CD4-positive, alpha-beta memory T cell (primary cell): ENCODE measurements around the gene SNTB2. TPM values are rescaled to one million over a fixed set of nuclear protein-coding genes. Genes with fewer than 3 reads are reported as not detected.
"Not testable (repeated sequence)": the region's sequence is repeated elsewhere in the genome, so short reads cannot be mapped to it uniquely, and the experiment has no call there.

Experiments used
- CTCF ChIA-PET: fragments of 350-600 bp; sonication (Branson Sonifier 250); formaldehyde crosslinking; loops from one replicate; lab custom pipeline; 2021; ENCODE audit warnings: inconsistent platforms; ENCODE audit not compliant: partially characterized antibody; lab: Charles Lee
- POLR2A ChIA-PET: fragments of 350-600 bp; sonication (Branson Sonifier 250); formaldehyde crosslinking; loops from one replicate; lab custom pipeline; 2021; ENCODE audit not compliant: partially characterized antibody; lab: Charles Lee
- DNase-seq, 5 donors: peaks; one replicate each; pipeline versions ENCODE4 v3.0.0 to v3.0.0-alpha.2; 2020 to 2022; ENCODE audit warnings: mixed read lengths in 1 of 5
- H3K27ac ChIP-seq: one replicate; pipeline ENCODE4 v1.7.0; 2013; ENCODE audit warnings: low read depth, low read length
- H3K27me3 ChIP-seq: 2 replicates; pipeline ENCODE4 v1.7.0; 2013; ENCODE audit warnings: mild to moderate bottlenecking, low read length, moderate library complexity; ENCODE audit not compliant: insufficient read depth
- H3K36me3 ChIP-seq: 2 replicates; pipeline ENCODE4 v1.7.0; 2013; ENCODE audit warnings: mild to moderate bottlenecking, low read length, moderate library complexity; ENCODE audit not compliant: insufficient read depth
- H3K4me1 ChIP-seq: 2 replicates; pipeline ENCODE4 v1.7.0; 2013; ENCODE audit warnings: mild to moderate bottlenecking, low read length, moderate library complexity; ENCODE audit not compliant: insufficient read depth
- H3K4me3 ChIP-seq, 2 donors: one replicate each; pipeline ENCODE4 v1.7.0; 2013; ENCODE audit warnings: low read length in 2 of 2, mild to moderate bottlenecking in 1 of 2
- H3K9me3 ChIP-seq, 2 donors: one replicate each; pipeline ENCODE4 v1.7.0; 2013; ENCODE audit warnings: low read length in 2 of 2, control low read depth in 1 of 2; ENCODE audit not compliant: control insufficient read depth in 1 of 2
- H3K27ac Mint-ChIP-seq, 7 donors: one replicate each; pipeline ENCODE4 v1.8.0; 2020 to 2021; ENCODE audit warnings: mixed read lengths in 7 of 7, mild to moderate bottlenecking in 6 of 7, inconsistent platforms in 3 of 7, moderate library complexity in 3 of 7
- H3K27me3 Mint-ChIP-seq, 2 donors: one replicate each; pipeline ENCODE4 v1.8.0; 2020 to 2021; ENCODE audit warnings: mixed read lengths in 2 of 2
- H3K36me3 Mint-ChIP-seq, 2 donors: one replicate each; pipeline ENCODE4 v1.8.0; 2020 to 2021; ENCODE audit warnings: mixed read lengths in 2 of 2, inconsistent platforms in 1 of 2, mild to moderate bottlenecking in 1 of 2
- H3K4me1 Mint-ChIP-seq, 4 donors: one replicate each; pipeline ENCODE4 v1.8.0; 2020 to 2021; ENCODE audit warnings: mixed read lengths in 4 of 4, mild to moderate bottlenecking in 1 of 4
- H3K4me3 Mint-ChIP-seq, 8 donors: one replicate each; pipeline ENCODE4 v1.8.0; 2020 to 2021; ENCODE audit warnings: mixed read lengths in 8 of 8, mild to moderate bottlenecking in 7 of 8, moderate library complexity in 6 of 8, inconsistent platforms in 3 of 8
- H3K9me3 Mint-ChIP-seq, 8 donors: one replicate each; pipeline ENCODE4 v1.8.0; 2020 to 2021; ENCODE audit warnings: mixed read lengths in 8 of 8, mild to moderate bottlenecking in 5 of 8, inconsistent platforms in 3 of 8, moderate library complexity in 1 of 8
- intact Hi-C: fragments of 100-400 bp; cut with micrococcal nuclease; formaldehyde crosslinking; loops from one replicate; pipeline ENCODE4 v1.15.1; 2023
- polyA plus RNA-seq, 2 donors: library from polyadenylated mRNA; unstranded; fragments of 300-500 nt; fragmentation: Illumina TruSeq; gene quantifications; one replicate each; pipeline ENCODE4 v1.2.3, GENCODE V29; 2021
- total RNA-seq, 2 experiments: library from RNA; stranded (reverse); gene quantifications; one replicate each; pipeline ENCODE4 v1.2.3, GENCODE V29; 2021

SNTB2 gene
- total RNA-seq (10 to 100 TPM; 15.4 to 21.2 TPM), polyA plus RNA-seq (10 to 100 TPM in 1 of 2 donors, 1 to 10 TPM in 1; 4.5 to 19.1 TPM)

DNA sequence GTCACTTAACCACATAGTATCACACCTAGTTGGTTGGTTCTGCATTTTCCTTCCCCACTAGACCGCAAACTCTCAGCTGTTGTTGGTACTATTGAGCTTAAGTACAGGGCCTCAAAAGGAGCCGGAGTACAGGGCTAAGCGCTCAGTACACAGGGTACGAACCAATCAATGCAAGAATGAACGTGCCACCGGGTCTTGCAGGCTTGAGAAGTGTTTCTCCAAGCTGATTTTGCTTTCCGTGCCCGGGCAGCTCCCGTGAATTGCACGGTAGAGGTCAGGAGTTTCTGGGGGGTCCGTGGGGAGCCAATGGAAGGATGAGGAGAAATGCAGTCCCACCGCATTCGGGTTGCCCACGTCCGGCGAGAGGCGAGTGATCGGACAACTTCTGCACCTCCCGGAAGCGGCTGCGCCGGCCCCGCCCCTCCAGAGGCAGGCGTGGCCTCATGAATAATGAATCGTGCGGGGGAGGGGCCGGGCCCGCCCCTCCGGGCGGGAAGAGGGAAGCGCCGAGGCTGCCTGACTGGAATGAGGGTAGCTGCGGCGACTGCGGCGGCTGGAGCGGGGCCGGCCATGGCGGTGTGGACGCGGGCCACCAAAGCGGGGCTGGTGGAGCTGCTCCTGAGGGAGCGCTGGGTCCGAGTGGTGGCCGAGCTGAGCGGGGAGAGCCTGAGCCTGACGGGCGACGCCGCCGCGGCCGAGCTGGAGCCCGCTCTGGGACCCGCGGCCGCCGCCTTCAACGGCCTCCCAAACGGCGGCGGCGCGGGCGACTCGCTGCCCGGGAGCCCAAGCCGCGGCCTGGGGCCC, at the start of gene SNTB2:
Gene SNTB2, plus strand, starts transcription at position 523 of the 804 bp plus-strand sequence. Its CDS starts 3 bp downstream, at position 526.
- ChIA-PET POLR2A (interaction anchor here (0.5 to 3.3 kb wide), 20 partner anchors 10 to 1160 kb away, joined by 3 to 28 read pairs (median 4); partner anchors contain the start of genes CHTF8, CYB5B, DDX19A and PDF), CTCF (interaction anchor here (0.6 to 2.9 kb wide), 13 partner anchors 11 to 125 kb away, joined by 3 to 10 read pairs (median 3); no protein-coding TSS in a partner anchor)
- no peaks in the 10 kb centered on the region for H3K36me3 ChIP-seq
- no peaks in the 10 kb centered on the region for H3K27me3 ChIP-seq
- H3K36me3 Mint-ChIP-seq, result peaks cover 5 to 11% of the 10 kb centered on the region in 2 donors
- peak within 1 kb of the TSS; percentile 51 for H3K27ac ChIP-seq
- peaks cover 54% of the 10 kb centered on the region for H3K4me1 ChIP-seq
- peak; percentile 79 to 89 (median 82) for DNase-seq
- peaks cover 29 to 61% (median 45%) of the 10 kb centered on the region in 4 donors for H3K4me1 Mint-ChIP-seq
- H3K4me3 ChIP-seq, result peak within 1 kb of the TSS; percentile 73 to 77
- H3K9me3 ChIP-seq, result no peaks in the 10 kb centered on the region
- H3K27ac Mint-ChIP-seq, result peak within 1 kb of the TSS; percentile 93 to 100 (median 98)
- intact Hi-C loops, result loop anchor here (1.0 to 5.0 kb wide), 4 partner anchors 35 to 660 kb away; partner anchors contain the start of genes CHTF8, UTP4 and VPS4A
- H3K27me3 Mint-ChIP-seq, result peaks cover 0 to 2% of the 10 kb centered on the region in 2 donors
- H3K9me3 Mint-ChIP-seq, result no peaks in the 10 kb centered on the region
- H3K4me3 Mint-ChIP-seq, result peak within 1 kb of the TSS; percentile 96 to 100 (median 99)

DNA sequence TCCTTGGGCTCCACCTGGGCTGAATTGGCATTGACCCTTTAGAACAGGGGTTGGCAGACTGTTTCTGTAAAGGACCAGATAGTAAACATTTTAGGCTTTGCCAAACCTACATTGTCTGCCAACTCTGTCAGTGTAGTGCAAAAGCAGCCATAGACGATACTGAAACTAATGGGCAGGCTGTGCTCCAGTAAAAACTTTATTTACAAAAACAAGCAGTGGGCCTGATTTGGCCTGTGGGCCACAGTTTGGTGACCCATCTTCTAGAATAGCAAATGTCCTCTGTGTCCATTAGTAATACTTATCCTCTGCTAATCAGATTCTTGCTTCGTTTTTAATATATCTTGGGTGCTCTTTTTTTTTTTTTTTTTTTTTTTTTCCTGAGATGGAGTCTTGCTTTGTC, 48.4 kb upstream of the SNTB2 start:
- no peaks in the 10 kb centered on the region for H3K9me3 ChIP-seq
- peaks cover 13 to 26% (median 19%) of the 10 kb centered on the region in 4 donors for H3K4me1 Mint-ChIP-seq
- H3K36me3 Mint-ChIP-seq, result peaks cover 38 to 65% of the 10 kb centered on the region in 2 donors
- H3K27me3 ChIP-seq, result no peaks in the 10 kb centered on the region
- H3K4me3 Mint-ChIP-seq, result no peak overlapping the region
- ChIA-PET POLR2A (no interaction called here), CTCF (no interaction called here)
- DNase-seq, result no peak
- H3K36me3 ChIP-seq, result peaks cover 35% of the 10 kb centered on the region
- H3K4me1 ChIP-seq, result peaks cover 8% of the 10 kb centered on the region
- H3K4me3 ChIP-seq, result no peak overlapping the region
- no peak overlapping the region for H3K27ac Mint-ChIP-seq
- H3K9me3 Mint-ChIP-seq, result no peaks in the 10 kb centered on the region
- H3K27ac ChIP-seq, result no peak overlapping the region
- intact Hi-C loops, result no loop called here
- H3K27me3 Mint-ChIP-seq, result no peaks in the 10 kb centered on the region

DNA sequence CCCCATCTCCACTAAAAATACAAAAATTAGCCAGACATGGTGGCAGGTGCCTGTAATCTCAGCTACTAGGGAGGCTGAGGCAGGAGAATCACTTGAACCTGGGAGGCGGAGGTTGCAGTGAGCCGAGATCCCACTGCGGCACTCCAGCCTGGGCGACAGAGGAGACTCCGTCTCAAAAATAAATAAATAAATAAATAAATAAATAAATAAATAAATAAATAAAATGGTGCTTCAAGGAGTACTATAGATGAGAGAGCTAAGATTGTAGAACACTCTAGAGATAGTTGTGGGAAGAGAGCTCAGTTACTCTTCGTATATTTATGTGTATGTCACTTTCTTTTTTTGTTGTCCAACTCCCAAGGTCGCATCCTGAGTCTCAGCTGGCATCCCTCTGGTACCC, 47.5 kb upstream of the SNTB2 start:
- H3K4me3 Mint-ChIP-seq, H3K27ac ChIP-seq, H3K4me1 ChIP-seq, H3K4me3 ChIP-seq, H3K27me3 Mint-ChIP-seq, H3K27me3 ChIP-seq, DNase-seq, H3K9me3 ChIP-seq, H3K27ac Mint-ChIP-seq, POLR2A ChIA-PET, intact Hi-C loops, H3K9me3 Mint-ChIP-seq: not testable (repeated sequence)
- peaks cover 39% of the 10 kb centered on the region for H3K36me3 ChIP-seq
- CTCF ChIA-PET, result interaction anchor here (0.6 to 2.6 kb wide), 2 partner anchors 16 to 146 kb away, joined by 4 to 10 read pairs; no protein-coding TSS in a partner anchor
- Mint-ChIP-seq H3K36me3 (peaks cover 41 to 63% of the 10 kb centered on the region in 2 donors), H3K4me1 (peaks cover 5 to 18% (median 12%) of the 10 kb centered on the region in 4 donors)

DNA sequence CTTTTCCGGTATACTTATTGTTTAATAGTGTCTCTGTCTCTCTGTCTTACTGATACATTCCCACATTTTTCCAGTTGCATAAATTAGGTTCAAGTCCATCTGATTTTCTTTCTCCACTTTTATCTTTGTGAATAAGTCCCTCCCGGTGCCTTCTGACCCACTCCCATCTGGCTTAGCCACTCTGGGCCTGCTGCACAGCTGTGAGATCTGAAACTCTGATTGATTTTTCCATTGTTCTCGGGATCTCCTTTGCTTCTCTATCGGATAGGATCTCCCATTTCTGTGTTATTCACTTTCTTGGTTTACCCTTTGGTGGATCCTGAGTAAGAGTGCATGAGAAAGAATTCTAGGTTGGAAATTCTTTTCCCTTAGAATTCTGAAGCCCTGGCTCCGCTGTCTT, 46.0 kb upstream of the SNTB2 start:
- peaks cover 5 to 13% (median 6%) of the 10 kb centered on the region in 4 donors for H3K4me1 Mint-ChIP-seq
- peaks cover 45 to 67% of the 10 kb centered on the region in 2 donors for H3K36me3 Mint-ChIP-seq
- Histone ChIP-seq H3K27me3 (no peaks in the 10 kb centered on the region), H3K36me3 (peaks cover 41% of the 10 kb centered on the region), H3K27ac (no peak overlapping the region), H3K4me1 (no peaks in the 10 kb centered on the region), H3K9me3 (no peaks in the 10 kb centered on the region), H3K4me3 (no peak overlapping the region)
- H3K27ac Mint-ChIP-seq, result peak overlapping the region in 1 of 7 donors; percentile 1
- no peak overlapping the region for H3K4me3 Mint-ChIP-seq
- no peaks in the 10 kb centered on the region for H3K9me3 Mint-ChIP-seq
- H3K27me3 Mint-ChIP-seq, result no peaks in the 10 kb centered on the region
- POLR2A ChIA-PET, result no interaction called here
- intact Hi-C loops, result no loop called here
- DNase-seq, result no peak
- CTCF ChIA-PET, result interaction anchor here (1.4 to 2.6 kb wide), 2 partner anchors 9 to 144 kb away, joined by 4 to 10 read pairs; no protein-coding TSS in a partner anchor

DNA sequence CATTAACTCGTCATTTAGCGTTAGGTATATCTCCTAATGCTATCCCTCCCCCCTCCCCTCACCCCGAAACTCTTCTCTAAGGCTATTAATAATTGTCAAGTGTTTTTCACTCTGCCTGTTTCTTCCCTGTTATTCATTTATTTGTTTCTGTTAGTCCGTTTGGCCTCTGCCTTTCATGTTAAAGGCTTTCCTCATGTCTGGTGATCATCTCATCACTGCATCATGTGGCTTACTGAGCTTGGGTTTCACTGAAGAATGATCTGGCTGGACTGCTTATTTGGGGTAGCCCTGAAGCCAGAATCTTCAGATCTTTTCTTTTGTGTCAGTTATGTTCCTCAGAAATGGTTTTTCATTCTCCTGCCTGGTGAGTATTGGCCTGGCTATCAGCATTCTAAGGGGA, 45.0 kb upstream of the SNTB2 start:
- no peak overlapping the region for H3K27ac Mint-ChIP-seq
- H3K27me3 ChIP-seq, result no peaks in the 10 kb centered on the region
- H3K27ac ChIP-seq, result no peak overlapping the region
- no peaks in the 10 kb centered on the region for H3K9me3 ChIP-seq
- peaks cover 49 to 68% of the 10 kb centered on the region in 2 donors for H3K36me3 Mint-ChIP-seq
- H3K4me1 ChIP-seq, result no peaks in the 10 kb centered on the region
- ChIA-PET CTCF (interaction anchor here (1.3 kb wide), 1 partner anchor 18 kb away, joined by 4 read pairs; no protein-coding TSS in a partner anchor), POLR2A (no interaction called here)
- no peak overlapping the region for H3K4me3 Mint-ChIP-seq
- H3K4me3 ChIP-seq, result no peak overlapping the region
- no peak for DNase-seq
- peaks cover 36% of the 10 kb centered on the region for H3K36me3 ChIP-seq
- H3K9me3 Mint-ChIP-seq, result no peaks in the 10 kb centered on the region
- H3K4me1 Mint-ChIP-seq, result peaks cover 4 to 9% (median 6%) of the 10 kb centered on the region in 4 donors
- H3K27me3 Mint-ChIP-seq, result no peaks in the 10 kb centered on the region
- intact Hi-C loops, result no loop called here

DNA sequence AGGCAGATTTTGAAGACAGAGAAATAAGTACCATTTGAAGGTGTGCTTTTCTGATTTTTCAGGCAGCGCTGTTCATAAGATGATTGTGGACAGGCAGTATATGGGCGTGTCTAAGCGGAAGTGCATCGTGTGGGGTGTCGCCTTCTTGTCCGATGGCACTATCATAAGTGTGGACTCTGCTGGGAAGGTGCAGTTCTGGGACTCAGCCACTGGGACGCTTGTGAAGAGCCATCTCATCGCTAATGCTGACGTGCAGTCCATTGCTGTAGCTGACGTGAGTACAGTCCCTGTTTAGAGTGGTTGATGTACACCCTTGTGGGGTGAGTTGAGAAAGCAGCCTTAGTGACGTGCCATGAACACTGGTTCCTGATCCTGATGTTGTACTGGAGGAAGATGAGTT, 43.8 kb upstream of the SNTB2 start:
- H3K27me3 Mint-ChIP-seq, result no peaks in the 10 kb centered on the region
- H3K9me3 Mint-ChIP-seq, result no peaks in the 10 kb centered on the region
- Histone ChIP-seq H3K4me3 (no peak overlapping the region), H3K36me3 (peaks cover 27% of the 10 kb centered on the region), H3K27me3 (no peaks in the 10 kb centered on the region), H3K27ac (no peak overlapping the region), H3K9me3 (no peaks in the 10 kb centered on the region), H3K4me1 (no peaks in the 10 kb centered on the region)
- ChIA-PET CTCF (interaction anchor here (1.3 kb wide), 1 partner anchor 19 kb away, joined by 4 read pairs; no protein-coding TSS in a partner anchor), POLR2A (no interaction called here)
- peak overlapping the region in 1 of 8 donors; percentile 21 for H3K4me3 Mint-ChIP-seq
- peaks cover 47 to 64% of the 10 kb centered on the region in 2 donors for H3K36me3 Mint-ChIP-seq
- intact Hi-C loops, result no loop called here
- H3K27ac Mint-ChIP-seq, result peak overlapping the region in 1 of 7 donors; percentile 62
- DNase-seq, result no peak
- peaks cover 1 to 7% (median 3%) of the 10 kb centered on the region in 4 donors for H3K4me1 Mint-ChIP-seq

DNA sequence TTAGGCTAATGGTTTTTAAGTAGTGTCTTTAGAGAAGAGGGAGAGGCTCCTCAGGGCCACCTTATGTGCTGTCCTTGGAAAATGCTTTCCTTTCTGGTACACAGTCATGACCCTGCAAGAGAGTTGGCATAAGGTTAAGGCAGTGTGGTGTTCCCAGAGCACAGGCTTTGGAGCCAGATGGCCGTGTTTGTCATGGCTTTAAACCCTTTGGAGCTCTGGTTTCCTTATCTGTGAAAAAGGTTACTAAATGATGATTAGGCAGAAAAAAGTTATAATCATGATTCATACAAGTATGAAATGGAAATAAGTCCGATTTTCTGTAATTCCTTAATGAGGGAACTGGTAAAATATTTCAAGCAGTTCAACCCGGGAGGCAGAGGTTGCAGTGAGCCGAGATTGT, 41.3 kb upstream of the SNTB2 start:
- Mint-ChIP-seq H3K36me3 (peaks cover 36 to 54% of the 10 kb centered on the region in 2 donors), H3K4me1 (peaks cover 3 to 7% (median 5%) of the 10 kb centered on the region in 4 donors), H3K4me3 (no peak overlapping the region), H3K9me3 (no peaks in the 10 kb centered on the region), H3K27me3 (no peaks in the 10 kb centered on the region), H3K27ac (no peak overlapping the region)
- POLR2A ChIA-PET, result no interaction called here
- CTCF ChIA-PET, result interaction anchor here (0.7 to 11.2 kb wide), 2 partner anchors 111 to 142 kb away, joined by 3 to 297 read pairs; no protein-coding TSS in a partner anchor
- Histone ChIP-seq H3K27me3 (no peaks in the 10 kb centered on the region), H3K9me3 (no peaks in the 10 kb centered on the region), H3K36me3 (peaks cover 34% of the 10 kb centered on the region), H3K4me1 (no peaks in the 10 kb centered on the region), H3K4me3 (no peak overlapping the region), H3K27ac (no peak overlapping the region)
- intact Hi-C loops, result no loop called here
- DNase-seq, result no peak
